NCI-H1092 (cell line): ENCODE results near the gene MOXD1.

Experiments used
- DNase-seq: peaks from one replicate; lab custom pipeline; 2025; lab: John Stamatoyannopoulos, UW

The MOXD1 gene

GRCh38 chr6:132400883-132401617 lies at the start of gene MOXD1:
Gene MOXD1, minus strand, starts transcription at chr6:132401475. Its CDS starts 49 bp downstream, at chr6:132401426.
- DNase-seq: no peak

GRCh38 chr6:132446855-132447241 lies 45.6 kb upstream of the MOXD1 start:
- no peak for DNase-seq

GRCh38 chr6:132446141-132446854 lies 45.0 kb upstream of the MOXD1 start:
- DNase-seq: no peak

- DNase-seq: no peak
Measured at GRCh38 chr6:132445201-132445951, 44.1 kb upstream of the MOXD1 start.

GRCh38 chr6:132443206-132443605 lies 41.9 kb upstream of the MOXD1 start:
- DNase-seq: no peak

GRCh38 chr6:132430110-132430509 lies 28.8 kb upstream of the MOXD1 start:
- no peak for DNase-seq

- no peak for DNase-seq
Measured at GRCh38 chr6:132425176-132425575, 23.9 kb upstream of the MOXD1 start.

GRCh38 chr6:132423839-132424238 lies 22.6 kb upstream of the MOXD1 start:
- no peak for DNase-seq

GRCh38 chr6:132418235-132418965 lies 17.1 kb upstream of the MOXD1 start:
- DNase-seq: no peak

- no peak for DNase-seq
Measured at GRCh38 chr6:132414761-132415160, 13.5 kb upstream of the MOXD1 start.

GRCh38 chr6:132414322-132414721 lies 13.0 kb upstream of the MOXD1 start:
- no peak for DNase-seq

GRCh38 chr6:132413499-132413802 lies 12.2 kb upstream of the MOXD1 start:
- no peak for DNase-seq

- DNase-seq: no peak
Measured at GRCh38 chr6:132412656-132413498, 11.6 kb upstream of the MOXD1 start.

GRCh38 chr6:132411296-132411695 lies 10.0 kb upstream of the MOXD1 start:
- DNase-seq: no peak

GRCh38 chr6:132410830-132411229 lies 9.6 kb upstream of the MOXD1 start:
- no peak for DNase-seq

GRCh38 chr6:132405143-132405915 lies 4.1 kb upstream of the MOXD1 start:
- DNase-seq: no peak

- no peak for DNase-seq
Measured at GRCh38 chr6:132404736-132405135, 3.5 kb upstream of the MOXD1 start.

GRCh38 chr6:132404330-132404729 lies 3.1 kb upstream of the MOXD1 start:
- no peak for DNase-seq

- no peak for DNase-seq
Measured at GRCh38 chr6:132401618-132402285, 477 bp upstream of the MOXD1 start.

- DNase-seq: no peak
Measured at GRCh38 chr6:132400555-132400882, 756 bp downstream of the MOXD1 start.
